HEK293T (cell line): ENCODE data around the gene ACYP1.

ENCODE experiments used
- ARNT ChIP-seq: fragments of 450-650 bp; IDR thresholded peaks from 2 replicates; pipeline ENCODE4 v1.6.1; 2017; ENCODE audit warnings: mild to moderate bottlenecking
- BHLHE40 ChIP-seq: fragments of 450-650 bp; IDR thresholded peaks from 2 replicates; pipeline ENCODE4 v1.6.1; 2016; ENCODE audit warnings: mild to moderate bottlenecking, moderate library complexity, borderline replicate concordance
- CTBP1 ChIP-seq: fragments of 450-650 bp; IDR thresholded peaks from 2 replicates; pipeline ENCODE4 v1.6.1; 2016; ENCODE audit warnings: borderline replicate concordance
- ELF4 ChIP-seq: fragments of 450-650 bp; IDR thresholded peaks from 2 replicates; pipeline ENCODE4 v1.6.1; 2017; ENCODE audit warnings: antibody characterized with exemption
- FOXA1 ChIP-seq: fragments of 450-650 bp; IDR thresholded peaks from 2 replicates; pipeline ENCODE4 v1.6.1; 2016; ENCODE audit warnings: mild to moderate bottlenecking
- FOXK2 ChIP-seq: fragments of 450-650 bp; IDR thresholded peaks from 2 replicates; pipeline ENCODE4 v1.6.1; 2016; ENCODE audit warnings: mild to moderate bottlenecking
- FOXM1 ChIP-seq: fragments of 450-650 bp; IDR thresholded peaks from 2 replicates; pipeline ENCODE4 v1.6.1; 2017; ENCODE audit warnings: mild to moderate bottlenecking, borderline replicate concordance
- HDGF ChIP-seq: fragments of 450-650 bp; IDR thresholded peaks from 2 replicates; pipeline ENCODE4 v1.6.1; 2017; ENCODE audit warnings: antibody characterized with exemption, borderline replicate concordance
- L3MBTL2 ChIP-seq: fragments of 450-650 bp; conservative IDR thresholded peaks from 2 replicates; pipeline ENCODE4 v1.6.1; 2016; ENCODE audit warnings: mild to moderate bottlenecking
- SP1 ChIP-seq: fragments of 450-650 bp; IDR thresholded peaks from 2 replicates; pipeline ENCODE4 v1.6.1; 2017
- SUZ12 ChIP-seq: fragments of 450-650 bp; IDR thresholded peaks from 2 replicates; pipeline ENCODE4 v1.6.1; 2016; ENCODE audit warnings: mild to moderate bottlenecking
- TARDBP ChIP-seq: fragments of 450-650 bp; IDR thresholded peaks from 2 replicates; pipeline ENCODE4 v1.6.1; 2016
- ZNF384 ChIP-seq: fragments of 450-650 bp; IDR thresholded peaks from 2 replicates; pipeline ENCODE4 v1.6.1; 2016

DNA sequence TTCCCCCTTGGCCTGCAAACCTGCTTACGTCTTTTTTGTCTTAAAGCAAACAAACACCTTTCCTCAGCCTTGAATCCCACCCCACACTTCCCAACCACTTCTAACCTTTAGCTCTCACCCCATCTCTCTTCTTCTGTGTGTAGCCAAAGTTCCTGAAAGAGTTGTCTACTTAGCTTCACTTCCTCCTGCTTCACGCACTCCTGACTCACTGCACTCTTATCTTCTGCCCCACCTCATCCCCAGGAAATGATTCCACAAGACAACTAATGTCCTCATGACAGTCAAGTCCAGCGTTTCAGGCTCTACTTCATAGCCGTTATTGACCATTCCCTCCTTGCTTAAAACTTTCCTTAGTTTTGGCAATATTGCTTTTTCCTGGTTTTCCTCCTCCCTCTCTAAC, 38.7 kb downstream of the ACYP1 start:
- TF ChIP-seq BHLHE40 = no peak
- TF ChIP-seq SP1 = no peak
- no peak for TF ChIP-seq FOXM1
- no peak for TF ChIP-seq FOXA1
- TF ChIP-seq HDGF = no peak
- no peak for TF ChIP-seq FOXK2
- TF ChIP-seq L3MBTL2 = no peak
- TF ChIP-seq ZNF384 = no peak
- TF ChIP-seq ARNT = no peak
- TF ChIP-seq SUZ12 = no peak
- no peak for TF ChIP-seq CTBP1
- TF ChIP-seq ELF4 = no peak
- TF ChIP-seq TARDBP = no peak
